HG02943 (cell line): ENCODE data around the gene SLC38A2.
"Not testable (repeated sequence)": the region's sequence is repeated elsewhere in the genome, so short reads cannot be mapped to it uniquely, and the experiment has no call there.

Experiments used
- ATAC-seq: cut with Tn5 transposase; IDR thresholded peaks from one replicate; pipeline ENCODE4 v1.9.1; 2021; ENCODE audit warnings: mild to moderate bottlenecking, low read depth, moderate library complexity; ENCODE audit not compliant: unreplicated experiment

Gene SLC38A2

DNA sequence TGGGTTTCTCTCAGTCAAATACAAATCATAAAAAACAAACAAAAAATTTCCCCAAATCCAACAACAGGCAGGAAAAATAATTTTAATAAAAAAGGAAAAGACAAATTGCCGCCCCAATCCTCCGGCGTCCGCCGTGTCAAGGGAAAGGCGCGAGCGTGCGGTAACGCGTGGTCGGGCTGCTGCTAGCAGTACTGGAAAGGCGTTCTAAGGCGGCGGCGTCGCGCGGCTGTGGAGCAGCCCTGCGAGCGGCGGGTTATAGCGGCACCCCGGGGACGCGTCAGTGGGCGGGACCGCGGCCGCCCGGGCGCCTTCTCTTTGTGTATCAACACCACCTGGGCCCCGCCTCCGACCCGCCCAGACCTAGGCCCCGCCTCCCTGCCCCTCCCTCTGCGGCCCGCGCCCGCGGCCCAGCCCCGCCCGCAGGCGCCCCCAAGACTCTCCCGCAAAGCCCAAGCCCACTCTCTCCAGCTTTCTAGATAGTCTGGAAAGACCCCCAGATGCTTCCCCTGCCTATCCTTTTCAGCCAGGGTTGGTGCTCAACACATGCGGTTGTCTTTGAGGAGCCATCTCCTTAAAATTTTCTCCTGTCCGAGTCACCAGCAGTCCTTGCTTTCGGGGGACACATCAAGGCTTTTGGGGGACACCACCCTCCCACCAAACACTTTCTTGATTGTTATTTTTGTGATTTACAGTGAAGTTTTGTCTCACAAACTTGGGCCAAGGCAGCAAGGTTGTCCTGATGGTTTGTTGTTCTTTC is at the start of gene SLC38A2:
Gene SLC38A2 (minus strand): TSS at position 230 of the 757 bp plus-strand sequence. CDS start 1,480 bp downstream, outside the sequence.
- ATAC-seq = peak; percentile 73

DNA sequence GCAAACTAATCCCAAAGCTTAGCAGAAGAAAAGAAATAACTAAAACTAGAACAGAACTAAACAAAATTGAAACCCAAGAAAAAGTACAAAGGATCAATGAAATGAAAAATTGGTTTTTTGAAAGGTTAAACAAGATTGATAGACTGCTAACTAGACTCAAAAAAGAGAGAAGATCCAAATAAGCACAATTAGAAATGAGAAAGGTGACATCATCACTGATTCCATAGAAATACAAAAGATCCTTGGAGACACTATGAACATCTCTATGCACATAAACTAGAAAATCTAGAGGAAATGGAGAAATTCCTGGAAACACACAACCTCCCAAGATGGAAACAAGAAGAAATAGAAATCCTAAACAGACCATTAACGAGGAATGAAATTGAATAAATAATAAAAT is 47.1 kb upstream of the SLC38A2 start:
- ATAC-seq = no peak

DNA sequence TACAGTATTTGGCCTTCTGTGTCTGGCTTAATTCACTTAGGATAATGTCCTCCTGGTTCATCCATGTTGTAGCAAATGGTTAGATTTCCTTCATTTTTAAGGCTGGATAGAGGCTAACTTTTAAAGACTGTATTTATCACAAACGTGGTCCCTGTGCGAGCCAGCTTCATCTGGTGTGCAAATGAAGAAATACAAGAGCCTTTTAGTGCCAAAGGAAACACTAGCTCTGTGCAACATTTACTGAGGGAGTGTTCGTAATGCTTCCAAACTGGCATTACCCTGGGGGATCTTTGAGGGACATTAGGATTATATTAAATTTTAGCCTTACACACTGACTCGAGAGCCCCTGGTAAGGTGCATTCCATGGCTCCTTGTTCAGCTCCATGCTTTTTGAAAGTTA is 43.0 kb upstream of the SLC38A2 start:
- ATAC-seq = no peak

DNA sequence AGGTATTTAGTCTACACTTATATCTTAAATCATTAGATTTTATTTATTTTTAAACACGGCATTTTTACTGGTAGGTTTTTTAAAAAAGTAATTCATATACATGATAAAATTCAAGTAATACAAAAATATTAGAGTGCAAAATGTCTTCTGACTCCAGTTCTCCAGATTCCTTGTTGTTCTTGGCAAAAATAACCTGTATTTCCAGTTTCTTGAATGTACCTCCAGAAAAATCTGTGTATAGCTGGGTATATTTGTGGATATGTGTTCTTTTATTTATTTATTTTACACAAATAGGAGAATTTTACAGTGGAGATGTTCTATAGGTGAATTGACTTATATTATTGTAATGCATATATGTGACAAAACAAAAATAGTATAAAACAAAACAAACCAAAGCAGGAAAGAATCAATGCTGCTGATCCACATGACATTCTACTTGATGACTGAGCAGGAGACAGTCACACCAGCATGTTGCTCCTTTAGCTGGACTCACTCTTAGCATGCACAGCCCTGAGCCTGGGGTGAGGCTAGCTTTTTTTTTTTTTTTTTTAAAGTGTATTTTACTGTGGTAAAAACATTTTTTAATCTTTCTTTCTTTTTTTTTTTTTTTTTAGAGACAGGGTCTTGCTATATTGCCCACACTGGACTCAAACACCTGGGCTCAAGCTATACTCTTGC is 42.2 kb upstream of the SLC38A2 start:
- ATAC-seq = no peak

DNA sequence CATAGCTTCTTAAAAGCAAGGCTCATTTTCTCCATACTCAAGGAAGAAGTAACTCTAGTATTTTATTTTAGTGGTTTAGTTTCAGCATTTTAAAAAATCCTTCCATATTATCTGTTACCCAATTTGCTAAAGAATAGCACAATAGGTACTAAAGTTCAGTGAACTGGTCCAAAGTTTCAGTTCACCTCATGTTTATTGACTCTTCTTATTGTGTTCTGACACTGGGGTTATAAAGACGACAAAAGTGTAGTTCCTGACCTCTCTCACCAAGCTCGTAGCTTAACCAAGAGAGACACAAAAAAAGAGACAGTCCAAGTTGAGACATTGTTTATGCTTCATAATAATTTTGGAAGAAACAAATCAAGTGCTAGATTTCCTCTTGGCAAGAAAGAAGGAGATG is 40.8 kb upstream of the SLC38A2 start:
- no peak for ATAC-seq

DNA sequence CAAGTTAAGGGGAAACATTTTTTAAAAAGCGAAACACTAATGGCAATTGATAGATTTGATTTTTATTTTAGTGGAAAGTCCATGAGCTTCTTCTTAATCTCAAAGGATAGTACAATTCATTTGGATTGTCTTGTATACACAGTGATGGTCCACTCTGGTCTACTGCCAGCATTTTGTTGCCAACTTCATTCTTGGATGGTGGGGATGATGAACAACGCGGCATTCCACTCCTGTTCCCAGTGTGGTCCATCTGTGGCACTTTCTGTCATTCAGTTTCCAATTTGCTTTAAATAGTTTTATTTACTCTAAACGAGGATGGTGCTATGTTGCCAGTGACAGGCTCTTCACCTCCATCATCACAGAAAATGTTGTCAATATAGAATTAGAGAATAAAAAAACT is 40.3 kb upstream of the SLC38A2 start:
- no peak for ATAC-seq

DNA sequence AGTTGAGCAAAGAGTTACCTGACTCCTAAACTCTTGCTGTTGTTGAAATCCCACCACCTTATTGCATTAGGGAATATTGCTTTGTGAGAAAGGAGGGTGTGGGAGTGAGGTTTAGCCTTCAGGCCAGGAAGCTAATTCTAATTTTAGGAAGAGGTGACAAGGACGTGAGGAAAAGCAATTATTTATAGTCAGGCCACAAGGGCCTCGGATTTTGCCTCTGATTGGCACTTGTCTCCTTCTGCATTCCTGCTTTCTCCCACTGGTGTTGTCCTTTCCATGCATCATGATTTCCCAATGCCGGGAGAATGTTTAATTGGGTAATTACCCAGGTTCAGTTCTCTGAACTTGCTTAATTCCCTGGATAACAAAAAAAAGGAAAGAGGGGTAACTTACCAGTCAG is 37.9 kb upstream of the SLC38A2 start:
- no peak for ATAC-seq

DNA sequence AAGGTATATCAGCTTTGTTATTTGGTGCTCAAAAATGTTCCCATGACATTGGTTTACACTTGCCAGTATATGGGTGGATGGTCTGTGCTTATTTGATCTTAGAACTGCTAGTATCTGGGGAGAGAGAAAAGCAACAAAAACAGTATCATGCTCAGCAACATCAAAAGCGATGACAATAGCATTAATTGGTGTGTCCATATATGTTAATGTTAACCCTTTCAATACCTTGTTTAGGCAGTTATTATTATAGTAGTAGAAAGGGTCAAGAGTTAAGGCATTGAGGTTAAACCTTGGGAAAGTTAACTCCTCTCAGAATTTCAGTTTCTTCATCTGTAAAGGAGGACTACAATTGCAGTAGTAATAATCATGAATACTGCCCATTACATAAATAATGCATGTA is 37.4 kb upstream of the SLC38A2 start:
- ATAC-seq = no peak

DNA sequence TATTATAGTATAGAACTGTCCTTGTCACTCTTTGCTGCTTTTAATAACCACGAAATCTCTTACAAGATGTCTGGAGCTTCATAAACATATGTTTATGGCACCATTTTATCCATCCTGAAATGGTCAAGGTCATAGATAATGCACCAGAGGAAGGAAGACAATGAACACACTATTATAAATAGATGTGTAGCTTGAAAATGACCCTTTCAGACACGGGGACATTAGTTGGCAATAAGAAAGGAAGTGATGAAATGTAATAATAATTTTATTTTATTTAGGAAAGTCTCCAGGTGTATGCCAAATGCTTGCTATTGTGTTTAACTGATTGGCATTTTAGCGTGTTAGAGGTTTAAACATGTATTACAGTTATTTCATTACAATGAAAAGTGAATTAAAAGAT is 36.8 kb upstream of the SLC38A2 start:
- no peak for ATAC-seq

DNA sequence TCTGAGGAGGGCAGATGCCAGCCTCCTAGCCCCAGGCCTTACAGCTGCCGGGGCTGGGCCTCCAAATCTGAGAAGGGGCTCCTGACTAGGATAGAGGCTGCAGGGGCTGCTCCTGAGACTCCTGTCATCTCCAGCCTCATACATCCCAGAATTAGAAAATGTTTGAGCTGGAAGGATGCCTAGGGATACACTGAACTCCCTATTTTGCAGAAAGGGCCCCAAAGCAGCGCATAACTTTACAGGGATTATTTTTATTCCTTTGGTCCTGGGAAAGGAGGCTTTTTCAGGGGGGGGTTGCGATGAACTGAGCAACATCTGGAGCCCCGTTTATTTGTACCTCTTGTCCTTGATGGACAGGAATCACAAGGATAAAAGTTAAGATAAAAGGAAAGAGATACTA is 35.9 kb upstream of the SLC38A2 start:
- ATAC-seq = no peak

DNA sequence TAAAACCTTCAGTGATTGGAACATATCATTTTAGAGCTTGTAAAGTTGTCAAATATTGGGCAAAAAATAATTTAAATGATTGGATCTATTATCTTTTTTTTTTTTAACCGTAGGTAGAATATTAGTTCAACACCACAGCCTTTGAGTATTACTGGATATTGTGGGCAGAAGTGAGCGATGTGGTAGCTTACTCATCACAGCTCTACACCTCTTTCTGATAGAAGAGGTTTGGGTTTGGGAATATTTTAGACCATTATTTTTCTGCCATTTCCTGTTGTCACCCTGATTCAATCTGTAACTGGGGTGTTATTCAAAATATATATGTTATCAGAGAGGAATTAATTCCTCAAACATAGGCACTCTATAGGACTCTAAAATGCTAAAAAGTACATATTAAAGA is 34.8 kb upstream of the SLC38A2 start:
- no peak for ATAC-seq

DNA sequence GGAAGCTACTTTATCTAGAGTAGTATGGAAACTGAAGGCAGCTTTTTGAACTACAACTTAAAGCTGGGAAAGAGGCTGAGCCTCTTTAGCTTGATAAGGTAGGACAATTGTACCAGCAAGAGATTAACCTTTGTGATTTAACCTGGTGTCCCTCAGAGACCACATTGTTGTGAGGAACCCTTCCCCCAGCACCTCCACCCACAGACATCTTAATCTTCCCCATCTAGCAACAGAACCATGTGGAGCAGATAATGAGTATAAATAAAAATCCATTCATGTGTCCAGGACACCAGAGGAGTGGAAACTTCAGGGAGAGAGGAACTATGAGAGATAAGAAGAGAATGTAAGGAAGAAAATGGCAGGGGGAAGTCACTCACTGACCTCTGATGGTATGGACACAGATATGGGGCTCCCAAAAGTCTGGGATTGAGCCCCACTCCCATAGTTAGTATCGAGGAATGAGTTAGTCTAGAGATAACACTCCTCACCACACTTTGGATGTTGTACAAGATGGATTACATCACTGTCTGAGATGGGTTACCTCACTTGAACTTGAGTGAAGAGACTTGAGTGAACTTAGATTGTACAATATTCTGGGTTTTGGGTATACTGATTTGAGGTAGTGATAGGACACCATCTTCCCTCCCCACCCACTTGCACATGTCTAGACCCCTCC is 33.9 kb upstream of the SLC38A2 start:
- no peak for ATAC-seq

DNA sequence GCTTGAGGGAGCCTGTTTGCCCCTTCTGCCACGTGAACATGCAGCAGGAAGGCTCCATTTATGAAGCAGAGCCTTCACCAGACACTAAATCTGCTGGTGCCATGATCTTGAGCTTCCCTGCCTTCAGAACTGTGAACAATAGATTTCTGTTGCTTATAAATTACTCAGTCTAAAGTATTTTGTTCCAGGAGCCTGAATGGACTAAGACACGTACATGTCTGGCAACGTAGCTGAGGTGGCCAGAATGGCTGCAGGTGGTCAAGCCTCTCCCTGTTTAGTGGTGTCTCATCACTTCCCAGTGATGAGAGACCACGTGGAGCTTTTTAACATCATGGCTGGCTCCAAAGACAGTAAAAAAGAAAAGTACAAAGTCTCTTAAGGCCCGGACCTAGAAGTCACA is 32.2 kb upstream of the SLC38A2 start:
- ATAC-seq = no peak

DNA sequence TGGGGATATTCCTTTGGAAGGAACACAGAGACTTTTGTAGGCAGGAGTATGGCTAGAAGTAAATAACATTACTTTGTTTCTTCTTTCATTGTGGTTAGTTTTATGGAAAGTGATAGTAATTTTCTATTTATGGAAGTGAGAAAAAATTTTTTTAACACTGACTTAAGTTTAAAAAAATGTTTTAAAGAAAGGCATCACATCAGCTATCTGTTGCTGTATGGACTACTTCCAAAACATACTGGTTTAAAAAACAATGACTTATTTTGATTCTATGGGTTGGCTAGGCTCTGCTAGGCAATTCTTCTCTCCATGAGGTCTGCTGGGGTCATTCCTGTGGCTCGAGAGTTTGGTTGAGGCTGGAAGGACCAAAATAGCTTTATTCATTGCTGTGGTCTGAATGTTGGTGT is 31.7 kb upstream of the SLC38A2 start:
- no peak for ATAC-seq

DNA sequence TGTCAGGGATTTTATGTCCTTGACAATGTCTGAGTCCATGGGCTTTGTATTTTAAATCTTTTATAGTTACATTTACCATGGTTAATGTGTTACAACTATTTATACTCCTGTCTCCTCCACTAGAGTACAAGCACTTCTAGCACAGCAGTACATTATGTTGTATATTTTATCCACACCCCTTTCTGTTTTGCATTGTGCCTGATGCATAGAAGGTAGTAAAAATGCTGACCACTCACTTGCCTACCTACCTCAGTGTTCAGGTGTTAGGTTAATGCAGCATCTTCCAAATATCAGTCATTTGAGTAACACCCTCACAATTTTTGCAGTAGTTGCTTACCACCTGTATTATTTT is 31.1 kb upstream of the SLC38A2 start:
- ATAC-seq = no peak

DNA sequence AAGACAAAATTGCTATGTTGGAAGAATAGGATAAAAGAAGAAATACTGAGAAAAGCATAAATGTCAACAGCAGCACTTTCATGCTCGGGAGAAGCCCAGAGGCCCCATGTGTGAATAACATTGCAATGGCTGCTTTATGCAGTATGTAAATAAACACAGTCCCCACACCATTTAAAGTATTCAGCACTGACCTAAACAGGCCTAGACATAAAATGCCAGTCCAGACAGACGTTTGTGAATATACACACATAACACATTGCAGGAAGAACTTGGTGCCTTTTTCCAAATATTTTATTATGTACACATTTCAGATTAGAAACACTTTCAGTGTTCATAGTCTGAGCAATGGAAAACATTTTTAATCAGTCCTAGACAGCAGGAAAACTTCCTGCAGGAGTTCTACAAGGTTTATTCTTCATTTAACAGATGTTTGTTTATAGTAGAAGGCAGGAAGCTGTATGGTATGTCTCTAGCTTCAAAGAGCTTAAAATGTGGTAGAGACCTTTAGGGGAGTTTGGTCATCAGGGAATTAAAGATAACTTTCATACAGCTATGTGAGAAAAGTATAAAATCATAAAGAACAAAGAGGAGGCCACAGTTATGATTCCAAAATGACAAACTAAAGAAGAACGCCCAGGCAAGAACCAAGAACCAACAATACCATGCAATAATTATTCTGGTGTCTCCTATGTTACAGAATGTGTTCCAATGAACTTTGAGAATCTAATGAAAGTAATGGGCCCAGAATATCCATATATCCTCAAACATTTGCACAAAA is 30.6 kb upstream of the SLC38A2 start:
- no peak for ATAC-seq

DNA sequence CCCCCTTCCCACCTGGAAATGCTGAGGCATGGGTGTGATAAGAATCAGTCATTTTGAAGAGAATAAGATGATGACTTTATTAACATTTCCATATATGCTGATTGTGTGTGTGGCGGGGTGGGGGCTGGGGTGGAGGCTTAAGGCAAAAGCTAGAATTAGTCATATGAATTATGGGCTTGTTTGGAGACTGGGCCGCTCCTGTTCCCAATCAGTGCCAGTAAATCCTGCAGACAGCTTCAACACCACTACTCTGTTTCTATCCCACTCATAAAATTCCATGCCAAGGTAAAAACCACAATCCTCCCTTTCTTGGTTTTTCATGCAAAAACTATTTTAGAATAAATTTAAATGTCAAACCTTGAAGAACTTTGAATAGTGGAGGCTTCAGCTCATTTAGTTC is 29.9 kb upstream of the SLC38A2 start:
- ATAC-seq = no peak

DNA sequence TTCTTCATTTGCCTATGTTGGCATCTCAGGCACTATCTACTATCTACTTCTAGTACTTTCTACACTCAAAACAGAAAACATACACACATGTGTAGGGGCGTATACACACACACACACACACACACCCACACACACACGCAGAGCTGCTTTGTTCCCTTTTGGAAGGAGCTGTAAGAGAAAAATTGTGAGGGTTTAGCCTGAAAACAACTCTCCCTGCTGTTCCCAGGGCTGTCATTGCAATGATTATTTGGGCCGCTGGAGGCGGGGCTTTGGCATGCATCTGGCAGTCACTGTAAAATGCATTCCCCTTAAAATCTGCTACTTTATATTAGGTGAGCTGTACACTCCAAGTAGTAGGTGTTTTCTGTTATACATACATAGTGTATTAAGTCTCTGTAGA is 29.1 kb upstream of the SLC38A2 start:
- no peak for ATAC-seq

DNA sequence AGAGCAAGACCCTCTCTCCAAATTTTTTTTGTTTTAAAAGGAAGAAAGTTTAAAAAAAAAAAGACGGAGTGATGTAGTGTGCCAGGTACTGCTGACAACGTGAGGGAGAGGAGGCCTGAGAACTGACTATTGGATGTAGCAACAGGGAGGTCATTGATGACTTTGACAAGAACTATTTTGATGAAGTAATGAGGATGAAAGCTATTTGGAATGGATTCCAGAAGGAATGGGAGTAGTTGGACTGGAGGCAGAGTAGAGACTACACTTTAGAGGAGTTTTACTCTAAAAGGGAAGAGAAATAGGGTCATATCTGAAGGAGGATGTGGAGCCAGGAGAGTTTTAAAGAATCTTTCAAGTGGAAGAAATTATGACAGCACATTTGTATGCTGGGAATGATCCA is 27.8 kb upstream of the SLC38A2 start:
- ATAC-seq = no peak

DNA sequence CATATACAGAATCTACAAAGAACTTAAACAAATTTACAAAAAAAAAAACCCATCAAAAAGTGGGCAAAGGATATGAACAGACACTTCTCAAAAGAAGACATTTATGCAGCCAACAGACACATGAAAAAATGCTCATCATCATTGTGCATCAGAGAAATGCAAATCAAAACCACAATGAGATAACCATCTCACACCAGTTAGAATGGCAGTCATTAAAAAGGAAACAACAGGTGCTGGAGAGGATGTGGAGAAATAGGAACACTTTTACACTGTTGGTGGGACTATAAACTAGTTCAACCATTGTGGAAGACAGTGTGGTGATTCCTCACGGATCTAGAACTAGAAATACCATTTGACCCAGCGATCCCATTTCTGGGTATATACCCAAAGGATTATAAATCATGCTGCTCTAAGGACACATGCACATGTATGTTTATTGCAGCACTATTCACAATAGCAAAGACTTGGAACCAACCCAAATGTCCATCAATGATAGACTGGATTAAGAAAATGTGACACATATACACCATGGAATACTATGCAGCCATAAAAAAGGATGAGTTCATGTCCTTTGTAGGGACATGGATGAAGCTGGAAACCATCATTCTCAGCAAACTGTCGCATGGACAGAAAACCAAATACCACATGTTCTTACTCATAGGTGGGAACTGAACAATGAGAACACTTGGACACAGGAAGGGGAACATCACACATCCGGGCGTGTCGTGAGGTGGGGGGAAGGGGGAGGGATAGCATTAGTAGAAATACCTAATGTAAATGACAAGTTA is 27.1 kb upstream of the SLC38A2 start:
- ATAC-seq = not testable (repeated sequence)
